Brain pericyte (primary cell): Measurements from ENCODE around the gene FBXO17.
"Not testable (repeated sequence)": the region's sequence is repeated elsewhere in the genome, so short reads cannot be mapped to it uniquely, and the experiment has no call there.

Experiments
- DNase-seq: peaks from one replicate; pipeline ENCODE4 v3.0.0-alpha.2; 2012; ENCODE audit warnings: low read depth, low spot score

FBXO17 gene

DNA sequence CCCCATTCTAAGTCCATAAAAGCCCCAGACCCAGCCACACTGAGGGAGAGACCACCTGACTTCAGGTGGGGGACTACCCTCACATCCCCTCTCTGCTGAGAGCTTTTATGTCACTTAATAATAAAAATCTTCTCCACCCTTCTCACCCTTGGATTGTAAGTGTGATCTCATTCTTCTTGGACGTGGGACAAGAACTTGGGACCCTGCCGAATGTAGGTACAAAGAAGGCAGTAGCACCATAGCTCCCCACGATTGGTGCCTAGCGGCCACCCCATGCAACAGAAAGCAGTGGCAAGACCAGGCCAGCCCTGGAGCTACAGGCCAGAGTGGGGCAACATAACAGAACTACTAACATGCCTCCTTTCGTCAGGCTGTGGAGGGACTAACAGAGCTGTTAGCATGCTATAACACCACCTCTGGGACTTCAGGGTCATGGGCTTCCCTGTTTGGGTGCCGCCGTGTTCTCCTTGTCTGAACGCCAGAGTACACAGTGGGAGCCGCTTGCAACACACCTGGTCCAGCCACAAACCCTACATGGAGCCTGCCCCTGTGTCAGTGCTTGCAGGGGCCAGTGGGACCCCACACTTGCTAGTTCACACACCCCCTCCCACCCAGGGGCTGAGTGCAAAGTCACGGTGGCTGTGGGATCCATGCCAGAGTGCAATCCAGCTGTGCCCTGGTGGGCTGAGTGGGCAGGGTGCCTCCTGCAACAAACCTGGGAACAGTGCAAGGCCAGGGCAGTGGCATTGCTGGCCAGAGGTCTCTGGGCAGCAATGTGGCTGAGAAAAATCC is 5.2 kb upstream of the FBXO17 start:
- no peak for DNase-seq

DNA sequence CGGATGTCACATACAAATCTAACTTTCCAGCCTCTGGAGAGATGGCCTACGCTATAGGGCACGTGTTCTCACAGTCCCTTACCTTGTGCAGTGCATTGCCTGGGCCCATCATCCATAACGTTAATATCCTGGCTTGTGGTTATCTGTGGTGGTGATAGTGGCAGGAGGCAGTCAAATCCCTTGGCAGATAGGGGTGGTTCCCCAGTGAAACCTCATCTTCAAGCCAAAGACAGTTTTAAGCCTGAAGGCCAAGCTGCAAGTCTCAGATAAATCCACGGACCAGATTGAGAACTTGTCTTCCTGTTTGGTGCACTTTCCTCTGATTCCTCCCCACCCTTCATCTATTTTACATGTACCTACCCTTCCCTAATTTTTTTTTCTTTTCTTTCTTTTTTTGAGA is 4.3 kb upstream of the FBXO17 start:
- no peak for DNase-seq

- no peak for DNase-seq
Observed at GRCh38 chr19:38978326-38978689, 2.8 kb upstream of the FBXO17 start.

- DNase-seq = no peak
Observed at GRCh38 chr19:38977445-38978325, 2.1 kb upstream of the FBXO17 start.

GRCh38 chr19:38975861-38976271 is 324 bp upstream of the FBXO17 start:
- no peak for DNase-seq

DNA sequence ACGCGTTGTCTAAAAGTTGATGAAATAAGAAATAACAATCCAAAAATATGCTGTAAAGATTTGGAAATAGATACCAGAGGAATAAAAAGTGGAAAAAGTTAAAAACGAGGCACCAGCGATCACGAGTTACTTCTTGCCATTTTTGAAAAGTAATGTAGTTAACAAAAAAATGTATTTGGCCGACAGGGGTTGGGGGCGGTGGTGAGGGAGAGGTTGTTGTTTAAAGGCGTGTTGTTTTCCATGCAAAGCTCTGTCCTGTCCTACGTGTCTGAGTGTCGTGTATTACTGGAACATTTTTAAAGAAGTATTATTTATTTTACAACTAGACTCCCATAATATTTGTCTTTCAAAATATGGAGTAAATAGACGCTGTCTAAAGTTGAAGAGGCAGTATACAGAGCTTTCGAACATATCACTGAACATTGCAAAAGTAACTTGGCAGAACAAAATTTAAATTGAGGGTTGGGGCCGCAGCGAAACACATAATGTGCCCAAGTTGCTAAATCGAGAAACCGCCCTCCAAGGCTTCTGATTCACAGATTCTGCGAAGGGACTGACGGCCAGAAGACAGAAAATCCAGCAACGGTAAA is 823 bp downstream of the FBXO17 start:
- no peak for DNase-seq

DNA sequence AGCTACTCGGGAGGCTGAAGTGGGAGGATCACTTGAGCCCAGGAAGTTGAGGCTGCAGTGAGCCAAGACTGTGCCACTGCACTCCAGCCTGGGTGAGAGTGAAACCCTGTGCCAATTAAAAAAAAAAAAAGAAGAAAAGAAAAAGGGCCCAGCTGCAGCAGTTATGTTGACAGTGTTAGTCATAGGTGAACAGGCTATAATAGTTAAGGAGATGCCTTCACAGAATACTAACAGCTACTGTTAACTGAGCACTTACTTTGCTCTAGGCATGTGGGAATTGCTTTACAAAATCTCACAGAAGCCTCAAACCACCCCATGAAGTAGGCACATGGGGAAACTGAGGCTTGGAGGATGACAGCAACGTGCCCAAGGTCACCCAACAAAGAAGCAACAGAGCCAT is 3.9 kb downstream of the FBXO17 start:
- DNase-seq = no peak

- no peak for DNase-seq
Observed at GRCh38 chr19:38970664-38971532, 4.6 kb downstream of the FBXO17 start.

- not testable (repeated sequence) for DNase-seq
Observed at GRCh38 chr19:38966149-38966548, 9.4 kb downstream of the FBXO17 start.

GRCh38 chr19:38964738-38965137 is 10.8 kb downstream of the FBXO17 start:
- no peak for DNase-seq

DNA sequence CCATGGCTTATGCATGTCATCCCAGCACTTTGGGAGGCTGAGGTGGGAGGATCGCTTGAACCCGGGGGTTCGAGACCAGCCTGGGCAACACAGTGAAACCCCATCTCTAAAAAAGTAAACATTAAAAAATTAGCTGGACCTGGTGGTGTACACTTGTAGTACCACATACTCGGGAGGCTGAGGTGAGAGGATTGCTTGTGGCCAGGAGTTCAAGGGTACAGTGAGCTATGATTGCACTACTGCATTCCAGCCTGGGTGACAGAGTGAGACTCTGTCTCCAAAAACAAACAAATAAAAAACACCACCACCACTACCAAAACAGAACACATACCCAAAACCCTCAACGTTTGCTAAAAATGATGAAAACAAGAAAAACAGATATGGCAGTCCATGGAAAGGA is 15.9 kb downstream of the FBXO17 start:
- no peak for DNase-seq

DNA sequence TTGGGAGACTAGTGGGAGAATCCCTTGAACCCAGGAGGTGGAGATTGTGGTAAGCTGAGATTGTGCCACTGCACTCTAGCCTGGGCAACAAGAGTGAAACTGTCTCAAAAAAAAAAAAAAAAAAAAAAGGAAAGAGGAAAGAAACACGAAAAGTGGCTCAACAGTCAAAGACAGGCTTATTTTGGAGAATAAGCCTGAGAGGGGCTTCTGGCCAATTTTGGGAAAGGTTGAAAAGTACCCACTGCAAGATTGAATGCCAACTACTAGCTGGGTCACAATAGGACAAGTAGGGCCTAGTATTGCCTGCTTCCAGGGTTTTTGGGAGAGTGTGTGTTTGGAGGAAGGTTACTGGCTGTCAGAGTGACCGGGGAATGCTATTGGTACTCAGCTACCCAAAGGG is 17.2 kb downstream of the FBXO17 start:
- no peak for DNase-seq

DNA sequence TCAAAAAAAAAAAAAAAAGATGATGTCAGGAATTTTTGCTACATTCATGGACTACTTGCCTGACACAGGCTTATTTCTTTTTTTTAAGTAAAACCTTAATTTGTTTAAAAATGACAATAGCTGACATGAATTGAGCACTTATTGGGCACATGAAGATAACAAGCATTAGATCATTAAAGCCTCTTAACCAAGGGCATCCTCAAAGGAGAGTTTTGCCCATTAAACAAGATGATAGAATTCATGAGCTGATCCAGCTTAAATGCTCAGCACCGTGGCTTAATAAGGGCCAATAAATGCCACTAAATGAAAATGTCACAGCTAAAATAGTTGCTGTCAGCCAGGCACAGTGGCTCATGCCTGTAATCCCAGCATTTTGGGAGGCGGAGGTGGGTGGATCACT is 19.3 kb downstream of the FBXO17 start:
- DNase-seq = no peak

GRCh38 chr19:38953677-38954076 is 21.9 kb downstream of the FBXO17 start:
- no peak for DNase-seq

DNA sequence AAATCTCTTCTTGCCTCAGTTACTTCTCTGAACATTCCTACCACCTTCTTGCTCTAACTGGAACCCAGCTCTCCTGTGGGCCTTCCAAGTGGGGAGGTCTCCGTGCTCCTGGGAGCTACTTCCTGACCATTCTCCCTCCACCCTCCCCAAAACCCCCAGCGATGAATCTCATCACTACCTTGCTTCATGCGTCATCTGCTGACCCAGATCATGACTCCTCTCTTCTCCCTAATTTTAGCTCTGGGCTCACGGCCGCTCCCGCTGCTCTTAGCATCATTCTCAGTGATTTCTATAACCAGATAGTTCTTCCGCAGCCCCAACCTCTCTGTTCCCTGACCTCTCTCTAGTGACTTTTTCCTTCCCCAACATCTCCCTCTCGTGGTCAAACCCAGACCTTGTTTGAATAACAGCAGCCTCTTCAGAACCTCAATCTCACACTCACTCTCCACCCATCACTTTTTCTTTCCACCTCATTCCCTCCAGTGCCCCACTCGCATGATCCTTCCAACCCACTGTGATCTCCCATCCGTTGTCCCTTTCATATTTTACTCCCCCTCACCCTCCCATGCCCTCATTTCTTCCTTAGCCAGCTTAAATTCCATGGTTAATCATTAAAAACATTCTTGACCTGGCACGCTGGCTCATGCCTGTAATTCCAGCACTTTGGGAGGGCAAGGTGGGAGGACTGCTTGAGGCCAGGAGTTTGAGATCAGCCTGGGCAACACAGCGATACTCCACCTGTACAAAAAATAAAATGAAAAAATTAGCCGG is 23.0 kb downstream of the FBXO17 start:
- no peak for DNase-seq

- DNase-seq = no peak
Observed at GRCh38 chr19:38951187-38951586, 24.4 kb downstream of the FBXO17 start.

GRCh38 chr19:38949580-38950367 is 25.8 kb downstream of the FBXO17 start:
- no peak for DNase-seq

DNA sequence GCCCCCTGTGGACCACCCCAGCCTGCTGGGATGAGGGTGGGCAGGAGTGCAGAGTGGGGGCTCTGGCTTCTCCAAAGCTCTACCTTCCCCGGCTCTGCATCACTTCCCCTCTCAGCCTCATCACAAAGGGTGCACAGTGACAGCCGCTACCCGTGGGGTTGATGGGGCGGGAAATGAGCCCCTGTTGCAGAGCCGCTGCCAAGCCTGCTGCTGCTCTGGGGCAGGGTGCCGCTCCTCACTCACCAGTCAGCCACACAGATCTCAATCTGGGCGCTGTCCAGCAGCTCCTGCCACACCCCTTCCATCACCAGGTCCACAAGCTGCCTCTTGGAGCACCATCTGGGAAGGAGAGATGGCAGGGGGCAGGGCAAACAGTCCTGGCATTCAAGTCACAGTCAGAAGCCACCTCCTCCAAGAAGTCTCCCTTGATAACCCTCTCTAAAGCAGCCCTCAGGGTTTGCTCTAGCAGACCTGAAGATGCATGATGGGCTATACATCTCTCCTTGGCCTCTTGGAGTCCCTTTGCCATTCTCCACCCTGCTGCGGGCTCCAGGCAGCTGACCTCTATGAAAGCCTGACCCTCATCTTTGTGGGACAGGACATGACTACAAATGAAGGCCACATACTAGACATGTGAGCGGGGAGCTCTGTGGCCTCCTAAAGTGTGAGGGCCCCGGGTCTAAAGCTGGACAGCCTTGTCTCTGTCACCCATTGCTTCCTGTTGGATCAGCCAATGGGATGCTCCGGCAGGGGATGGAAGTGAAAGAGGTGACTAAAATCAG is 29.1 kb downstream of the FBXO17 start:
- DNase-seq = no peak

DNA sequence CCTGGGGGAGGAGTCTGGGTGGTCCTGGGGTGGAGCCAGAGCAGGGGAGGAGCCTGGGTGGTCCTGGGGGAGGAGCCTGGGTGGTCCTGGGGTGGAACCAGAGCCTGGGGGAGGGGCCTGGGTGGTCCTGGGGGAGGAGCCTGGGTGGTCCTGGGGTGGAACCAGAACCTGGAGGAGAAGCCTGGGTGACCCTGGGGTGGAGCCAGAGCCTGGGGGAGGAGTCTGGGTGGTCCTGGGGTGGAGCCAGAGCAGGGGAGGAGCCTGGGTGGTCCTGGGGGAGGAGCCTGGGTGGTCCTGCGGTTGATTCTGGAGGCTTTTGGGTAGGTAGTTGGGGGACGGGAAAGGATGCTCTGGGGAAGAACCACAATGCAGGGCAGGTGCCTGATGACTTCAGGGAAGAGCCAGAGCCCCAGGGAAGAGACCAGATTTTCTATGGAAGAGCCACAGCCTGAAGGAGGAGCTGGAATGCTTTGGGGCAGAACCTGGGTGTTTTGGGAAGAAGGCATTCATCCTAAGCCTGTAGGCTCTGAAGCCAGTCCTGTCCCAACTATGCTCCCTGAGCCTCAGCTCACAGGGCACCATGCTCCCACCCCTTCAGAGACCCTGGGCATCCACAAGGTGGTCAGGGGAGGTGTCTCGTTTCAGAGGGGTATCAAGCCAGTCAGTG is 29.8 kb downstream of the FBXO17 start:
- no peak for DNase-seq
